Uterus (tissue), 4 donors: ENCODE measurements around the gene TSC2. TPM values are rescaled to one million over a fixed set of nuclear protein-coding genes. Genes with fewer than 3 reads are reported as not detected.
"Not testable (repeated sequence)": the region's sequence is repeated elsewhere in the genome, so short reads cannot be mapped to it uniquely, and the experiment has no call there.

ENCODE experiments used
- DNase-seq, 2 donors: peaks; one replicate each; pipeline ENCODE4 v3.0.0-alpha.2; 2019 to 2020
- H3K27ac ChIP-seq, 2 donors: fragments of 200-600 bp; sonication (generic); 1 replicate in 1 of 2; 2 replicates in 1 of 2; pipeline ENCODE4 v1.5.1; 2016 to 2018
- H3K27me3 ChIP-seq, 2 donors: fragments of 200-600 bp; sonication (generic); one replicate each; pipeline ENCODE4 v1.5.1; 2018 to 2019; ENCODE audit warnings: control low read depth in 1 of 2
- H3K36me3 ChIP-seq, 2 donors: fragments of 200-600 bp; sonication (generic); one replicate each; pipeline ENCODE4 v1.5.1; 2019; ENCODE audit warnings: control low read depth in 1 of 2
- H3K4me1 ChIP-seq, 2 donors: fragments of 200-600 bp; sonication (generic); one replicate each; pipeline ENCODE4 v1.5.1; 2018 to 2019; ENCODE audit warnings: control low read depth in 1 of 2
- H3K4me3 ChIP-seq, 2 donors: fragments of 200-600 bp; sonication (generic); 1 replicate in 1 of 2; 2 replicates in 1 of 2; pipeline ENCODE4 v1.5.1; 2018 to 2019; ENCODE audit warnings: mild to moderate bottlenecking in 1 of 2
- H3K9me3 ChIP-seq, 2 donors: fragments of 200-600 bp; sonication (generic); one replicate each; pipeline ENCODE4 v1.5.1; 2019; ENCODE audit warnings: control low read depth in 1 of 2
- CTCF ChIP-seq, 4 experiments: fragments of 200-600 bp in 2 of 4; fragments of 450-650 bp in 2 of 4; sonication (generic) in 2 of 4; IDR thresholded peaks; one replicate each; pipeline ENCODE4 v1.5.1; 2016 to 2019; ENCODE audit warnings: antibody characterized with exemption in 4 of 4, mild to moderate bottlenecking in 2 of 4, moderate library complexity in 1 of 4
- POLR2A ChIP-seq, 2 donors: fragments of 450-650 bp; IDR thresholded peaks; one replicate each; pipeline ENCODE4 v1.6.1; 2016; ENCODE audit warnings: antibody characterized with exemption in 2 of 2, mild to moderate bottlenecking in 1 of 2, moderate library complexity in 1 of 2
- intact Hi-C: fragments of 100-400 bp; cut with DNase I; formaldehyde crosslinking; loops from one replicate; pipeline ENCODE4 v1.15.1; 2023; ENCODE audit warnings: low total_unique reads
- microRNA counts, 2 donors: library from miRNA; unstranded; fragments of <30 nt; microRNA quantifications; one replicate each; lab custom pipeline; 2016 to 2017
- microRNA-seq: library from miRNA; unstranded; fragments of <30 nt; microRNA quantifications from one replicate; pipeline ENCODE4, GENCODE V29; 2016; ENCODE audit warnings: borderline microRNAs expressed, borderline replicate concordance
- small RNA-seq: library from RNA; depleted of rRNA; stranded (forward); fragments of <200 nt; gene quantifications from one replicate; pipeline ENCODE3, GENCODE V24; 2016
- total RNA-seq, 4 donors: library from RNA; depleted of rRNA in 3 of 4; stranded (reverse); fragments of >200 nt in 3 of 4; gene quantifications; one replicate each; pipeline versions ENCODE4 v1.1.0 to v1.2.4, GENCODE V29; 2014 to 2023
- donor health status: DM: yes; HTN: yes; CAD: no.

The TSC2 gene
- total RNA-seq, 4 donors from 2014 or later, result 53.8 to 347 (median 131) TPM

DNA sequence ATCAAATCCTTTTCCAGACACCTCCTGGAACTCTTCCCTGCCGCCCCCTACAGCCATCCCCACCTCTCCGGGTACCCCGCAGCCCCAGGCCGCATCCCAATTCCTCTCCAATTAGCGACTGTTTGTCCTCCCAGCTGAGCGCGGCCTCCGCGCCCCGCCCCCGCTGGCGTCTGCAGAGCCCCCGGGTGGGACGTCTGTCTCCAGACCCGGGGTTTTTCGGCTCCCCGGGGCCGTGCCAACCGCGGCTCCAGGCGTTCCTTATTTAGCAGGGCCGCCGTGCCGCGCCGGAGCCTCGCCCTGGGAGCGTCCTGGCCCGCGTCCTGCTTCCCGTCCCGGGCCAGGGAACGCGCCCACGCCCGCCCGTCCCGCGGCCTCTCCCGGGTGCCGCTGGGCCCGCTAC is 87.3 kb downstream of the TSC2 start:
- H3K27me3 ChIP-seq, H3K36me3 ChIP-seq, H3K9me3 ChIP-seq, H3K4me1 ChIP-seq, intact Hi-C loops: not testable (repeated sequence)
- DNase-seq, result peak in 1 of 2 donors; percentile 67
- Histone ChIP-seq H3K27ac (peak overlapping the region; percentile 80 to 83), H3K4me3 (peak overlapping the region; percentile 34 to 84)

GRCh38 chr16:2135770-2136490 is 88.1 kb downstream of the TSC2 start, which contains the start of gene PKD1:
Gene PKD1, minus strand, starts transcription at chr16:2135898. Its CDS starts 209 bp downstream, at chr16:2135689.
- intact Hi-C loops, H3K36me3 ChIP-seq, H3K9me3 ChIP-seq, H3K27me3 ChIP-seq, H3K4me1 ChIP-seq: not testable (repeated sequence)
- peak; percentile 95 to 100 for DNase-seq
- Histone ChIP-seq H3K27ac (peak within 1 kb of the TSS; percentile 82 to 83), H3K4me3 (peak within 1 kb of the TSS; percentile 34 to 84)
- TF ChIP-seq CTCF (IDR thresholded peaks at IDR 0.05), result peak in 1 of 4 experiments; percentile 32
- peak; percentile 42 to 82 for TF ChIP-seq POLR2A (IDR thresholded peaks at IDR 0.05)

MicroRNA genes within 50 kb of the gene (microRNA counts, 767-probe panel; counts per million panel counts)
- microRNA hsa-miR-1225-3p (lab: Ali Mortazavi, UCI), result 0 counts per million in 2 donors
- 0 counts per million in 2 donors for microRNA hsa-miR-1225-5p (lab: Ali Mortazavi, UCI)
- microRNA hsa-miR-3180 (lab: Ali Mortazavi, UCI), result 0 counts per million in 2 donors
- 3,384 to 5,524 counts per million in 2 donors for microRNA hsa-miR-4516 (lab: Ali Mortazavi, UCI)

Small RNA genes within 50 kb of the gene (microRNA-seq; reads per million reads assigned to microRNA genes)
- gene MIR1225, result 3.4 reads per million
- not detected for gene MIR3180-5
- not detected for gene MIR4516
- gene MIR6511B1, result not detected

Small RNA genes within 50 kb of the gene (small RNA-seq; reads per million reads assigned to genes)
- gene MIR1225, result 1.6 reads per million, percentile 68 among the genes with 10 or more reads in this experiment
- not detected for gene MIR3180-5
- gene MIR4516, result not detected
- not detected for gene RF00019
- not detected for gene RN7SL219P

Other genes starting within 250 kb of the TSC2 start
- gene HAGH, start 221.2 kb upstream of the TSC2 start, total RNA-seq, result 10 to 100 TPM; 22.9 to 75.3 (median 34.0) TPM
- 100 to 1,000 TPM in 1 of 4 donors, 10 to 100 TPM in 2, 1 to 10 TPM in 1; 3.5 to 115 (median 22.2) TPM for gene FAHD1, start 220.8 kb upstream of the TSC2 start, total RNA-seq
- gene MEIOB, start 175.8 kb upstream of the TSC2 start, total RNA-seq, result under 1 TPM in 2 of 4 donors, not detected in 2; 0.48 to 0.76 TPM
- gene HS3ST6, start 129.6 kb upstream of the TSC2 start, total RNA-seq, result not detected
- gene MSRB1, start 104.8 kb upstream of the TSC2 start, total RNA-seq, result 10 to 100 TPM in 2 of 4 donors, 1 to 10 TPM in 2; 5.6 to 21.2 (median 11.9) TPM
- gene RPL3L, start 93.3 kb upstream of the TSC2 start, total RNA-seq, result under 1 TPM in 1 of 4 donors, not detected in 3; 0.14 TPM
- 100 to 1,000 TPM in 1 of 4 donors, 10 to 100 TPM in 3; 50.1 to 532 (median 78.0) TPM for gene NDUFB10, start 88.4 kb upstream of the TSC2 start, total RNA-seq
- 1,000 to 10,000 TPM in 3 of 4 donors, 100 to 1,000 TPM in 1; 982 to 2,205 (median 1,458) TPM for gene RPS2, start 83.2 kb upstream of the TSC2 start, total RNA-seq
- not detected for gene RNF151, start 81.1 kb upstream of the TSC2 start, total RNA-seq
- gene TBL3, start 75.9 kb upstream of the TSC2 start, total RNA-seq, result 10 to 100 TPM in 3 of 4 donors, 1 to 10 TPM in 1; 4.1 to 46.6 (median 27.4) TPM
- 1 to 10 TPM in 1 of 4 donors, not detected in 3; 1.0 TPM for gene NOXO1, start 66.5 kb upstream of the TSC2 start, total RNA-seq
- gene GFER, start 63.8 kb upstream of the TSC2 start, total RNA-seq, result 10 to 100 TPM in 1 of 4 donors, 1 to 10 TPM in 3; 2.6 to 20.8 (median 6.6) TPM
- 1 to 10 TPM in 1 of 4 donors, not detected in 3; 1.5 TPM for gene SYNGR3, start 58.0 kb upstream of the TSC2 start, total RNA-seq
- gene ZNF598, start 38.2 kb upstream of the TSC2 start, total RNA-seq, result 10 to 100 TPM; 16.9 to 50.0 (median 34.6) TPM
- 1 to 10 TPM in 1 of 4 donors, not detected in 3; 1.5 TPM for gene NPW, start 28.2 kb upstream of the TSC2 start, total RNA-seq
- 10 to 100 TPM; 10.3 to 97.1 (median 33.1) TPM for gene NHERF2, start 21.1 kb upstream of the TSC2 start, total RNA-seq
- 10 to 100 TPM; 18.8 to 58.4 (median 27.6) TPM for gene NTHL1, start 151 bp upstream of the TSC2 start, total RNA-seq
- gene PKD1, start 87.9 kb downstream of the TSC2 start, total RNA-seq, result 100 to 1,000 TPM; 149 to 383 (median 197) TPM
- gene RAB26, start 100.6 kb downstream of the TSC2 start, total RNA-seq, result under 1 TPM in 1 of 4 donors, not detected in 3; 0.21 TPM
- 10 to 100 TPM; 15.3 to 97.1 (median 51.7) TPM for gene TRAF7, start 107.8 kb downstream of the TSC2 start, total RNA-seq
- gene CASKIN1, start 148.6 kb downstream of the TSC2 start, total RNA-seq, result 1 to 10 TPM in 1 of 4 donors, under 1 TPM in 1, not detected in 2; 0.40 to 2.7 TPM
- 10 to 100 TPM in 3 of 4 donors, 1 to 10 TPM in 1; 9.3 to 32.8 (median 21.5) TPM for gene MLST8, start 157.5 kb downstream of the TSC2 start, total RNA-seq
- 10 to 100 TPM in 1 of 4 donors, 1 to 10 TPM in 3; 1.2 to 16.9 (median 1.7) TPM for gene BRICD5, start 162.9 kb downstream of the TSC2 start, total RNA-seq
- gene PGP, start 166.9 kb downstream of the TSC2 start, total RNA-seq, result 10 to 100 TPM in 2 of 4 donors, 1 to 10 TPM in 2; 2.6 to 14.4 (median 10.4) TPM
- 10 to 100 TPM in 3 of 4 donors, 1 to 10 TPM in 1; 8.2 to 41.8 (median 29.9) TPM for gene E4F1, start 175.6 kb downstream of the TSC2 start, total RNA-seq
- gene DNASE1L2, start 188.5 kb downstream of the TSC2 start, total RNA-seq, result 1 to 10 TPM in 1 of 4 donors, under 1 TPM in 1, not detected in 2; 0.97 to 1.2 TPM
- 10 to 100 TPM in 3 of 4 donors, 1 to 10 TPM in 1; 4.9 to 89.1 (median 40.1) TPM for gene ECI1, start 203.6 kb downstream of the TSC2 start, total RNA-seq
- gene RNPS1, start 220.1 kb downstream of the TSC2 start, total RNA-seq, result 100 to 1,000 TPM in 1 of 4 donors, 10 to 100 TPM in 3; 36.1 to 175 (median 85.5) TPM